ENCODE results near the gene DNAH8.
"Not testable (repeated sequence)": the region's sequence is repeated elsewhere in the genome, so short reads cannot be mapped to it uniquely, and the experiment has no call there.

Gene DNAH8, protein sequence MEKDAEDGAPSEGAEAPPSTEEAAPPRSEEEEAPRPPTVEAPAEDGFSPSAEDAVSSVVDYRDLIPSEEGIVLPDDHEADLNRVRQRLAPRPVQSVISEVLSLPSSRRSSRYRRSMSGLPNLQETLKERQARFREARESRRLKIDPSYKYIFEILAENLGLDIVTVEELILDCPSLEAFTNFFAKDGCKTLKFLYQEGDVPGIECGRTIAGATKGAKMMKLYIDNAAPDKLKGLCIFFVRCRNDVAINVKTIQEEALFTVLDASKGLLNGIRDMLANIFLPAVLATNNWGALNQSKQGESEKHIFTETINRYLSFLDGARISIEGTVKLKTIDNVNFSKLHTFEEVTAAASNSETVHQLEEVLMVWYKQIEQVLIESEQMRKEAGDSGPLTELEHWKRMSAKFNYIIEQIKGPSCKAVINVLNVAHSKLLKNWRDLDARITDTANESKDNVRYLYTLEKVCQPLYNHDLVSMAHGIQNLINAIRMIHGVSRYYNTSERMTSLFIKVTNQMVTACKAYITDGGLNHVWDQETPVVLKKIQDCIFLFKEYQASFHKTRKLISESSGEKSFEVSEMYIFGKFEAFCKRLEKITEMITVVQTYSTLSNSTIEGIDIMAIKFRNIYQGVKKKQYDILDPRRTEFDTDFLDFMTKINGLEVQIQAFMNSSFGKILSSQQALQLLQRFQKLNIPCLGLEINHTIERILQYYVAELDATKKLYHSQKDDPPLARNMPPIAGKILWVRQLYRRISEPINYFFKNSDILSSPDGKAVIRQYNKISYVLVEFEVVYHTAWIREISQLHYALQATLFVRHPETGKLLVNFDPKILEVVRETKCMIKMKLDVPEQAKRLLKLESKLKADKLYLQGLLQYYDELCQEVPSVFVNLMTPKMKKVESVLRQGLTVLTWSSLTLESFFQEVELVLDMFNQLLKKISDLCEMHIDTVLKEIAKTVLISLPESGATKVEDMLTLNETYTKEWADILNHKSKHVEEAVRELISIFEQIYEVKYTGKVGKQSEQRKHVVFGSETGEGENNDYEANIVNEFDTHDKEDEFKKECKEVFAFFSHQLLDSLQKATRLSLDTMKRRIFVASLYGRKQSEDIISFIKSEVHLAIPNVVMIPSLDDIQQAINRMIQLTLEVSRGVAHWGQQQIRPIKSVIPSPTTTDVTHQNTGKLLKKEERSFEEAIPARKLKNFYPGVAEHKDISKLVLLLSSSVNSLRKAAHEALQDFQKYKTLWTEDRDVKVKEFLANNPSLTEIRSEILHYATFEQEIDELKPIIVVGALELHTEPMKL (N-terminal part only)

DNA sequence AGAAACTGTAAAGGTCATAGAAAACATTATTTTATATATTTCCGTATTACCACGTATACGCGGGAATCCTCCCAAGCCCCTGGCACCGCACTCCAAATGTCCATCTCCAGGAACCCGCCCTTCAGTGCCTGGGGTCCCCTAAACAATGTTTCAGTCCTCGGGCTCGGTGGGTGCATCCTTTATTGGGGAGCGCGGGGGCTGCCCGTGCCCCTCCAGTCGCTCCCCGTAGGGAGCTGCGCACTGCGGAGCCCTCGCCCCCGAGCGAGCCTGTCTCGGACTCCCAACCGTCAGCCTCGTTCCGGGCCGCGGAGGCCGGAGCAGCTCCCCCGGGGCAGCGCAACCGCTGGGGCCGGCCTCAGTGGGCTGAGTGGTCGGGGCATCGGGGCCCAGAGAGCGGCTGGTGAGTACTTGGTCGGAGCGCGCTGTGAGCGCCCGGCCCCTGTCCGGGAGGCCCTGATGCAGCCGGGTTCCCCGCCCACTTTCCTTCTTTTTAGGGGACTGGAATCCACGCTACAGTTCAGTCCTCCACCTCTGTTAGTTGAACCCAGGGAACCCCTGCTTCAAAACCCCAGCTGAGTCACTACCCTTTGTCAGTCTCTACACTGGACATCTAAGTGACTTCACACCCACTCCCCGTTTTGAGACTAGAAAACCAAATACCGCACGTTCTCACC, at the start of gene DNAH8:
Gene DNAH8 (plus strand): TSS at position 296 of the 674 bp plus-strand sequence. CDS start 7,499 bp downstream, outside the sequence.
- DNase-seq, result no peak

DNA sequence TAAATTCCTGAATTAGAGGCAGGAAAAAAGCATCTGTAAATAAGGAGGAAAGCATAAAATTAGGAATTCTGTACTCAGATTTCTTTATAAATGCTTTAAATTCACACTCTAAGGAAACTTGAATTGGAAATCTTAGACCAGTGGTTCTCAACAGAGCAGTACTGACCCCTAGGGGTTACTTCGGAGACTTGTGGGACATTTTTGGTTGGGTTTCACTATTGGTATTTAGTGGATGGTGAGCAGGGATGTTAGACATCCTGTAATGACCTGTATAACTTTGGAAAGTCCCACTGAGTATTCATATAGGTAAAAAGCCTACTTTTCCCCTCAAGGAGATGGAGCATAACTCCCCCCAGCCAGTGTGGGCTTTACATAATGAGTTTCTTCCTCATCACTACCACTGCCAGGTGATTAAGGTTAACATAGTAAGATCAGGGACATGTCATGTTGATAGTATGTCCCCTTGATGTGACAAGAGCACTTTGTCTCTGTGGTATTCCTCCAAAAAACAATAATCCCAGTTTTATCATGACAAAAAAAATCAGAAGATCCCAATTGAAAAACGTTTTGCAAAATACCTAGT, 43.1 kb upstream of the DNAH8 start:
- no peak for DNase-seq

DNA sequence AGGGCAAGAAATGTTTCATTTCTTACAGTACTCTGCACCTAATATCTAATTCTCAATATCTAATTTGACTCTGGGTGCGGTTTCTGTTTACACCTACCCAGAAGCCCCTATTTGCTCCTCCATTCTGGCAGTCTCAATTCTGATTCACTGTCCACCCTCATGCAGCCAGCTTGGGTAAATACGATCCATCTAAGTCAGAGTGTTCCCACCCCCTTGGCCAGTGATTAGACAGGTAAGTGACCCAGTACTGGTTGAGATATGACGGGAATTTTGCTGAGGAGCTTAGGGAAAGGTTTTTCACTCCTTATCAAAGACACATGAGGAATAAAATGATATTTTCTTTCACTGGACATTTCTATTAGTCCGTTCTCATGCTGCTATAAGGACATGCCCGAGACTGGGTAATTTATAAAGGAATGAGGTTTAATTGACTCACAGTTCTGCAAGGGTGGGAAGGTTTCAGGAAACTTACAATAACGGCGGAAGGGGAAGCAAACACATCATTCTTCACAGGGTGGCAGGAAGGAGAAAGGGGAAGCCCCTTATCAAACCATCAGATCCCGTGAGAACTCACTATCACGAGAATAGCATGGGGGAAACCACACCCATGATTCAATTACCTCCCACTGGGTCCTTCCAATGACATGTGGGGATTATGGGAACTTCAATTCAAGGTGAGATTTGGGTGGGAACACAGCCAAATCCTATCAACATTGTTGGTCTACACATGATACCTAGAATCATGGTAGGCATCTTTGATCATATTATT, 41.5 kb upstream of the DNAH8 start:
- no peak for DNase-seq

DNA sequence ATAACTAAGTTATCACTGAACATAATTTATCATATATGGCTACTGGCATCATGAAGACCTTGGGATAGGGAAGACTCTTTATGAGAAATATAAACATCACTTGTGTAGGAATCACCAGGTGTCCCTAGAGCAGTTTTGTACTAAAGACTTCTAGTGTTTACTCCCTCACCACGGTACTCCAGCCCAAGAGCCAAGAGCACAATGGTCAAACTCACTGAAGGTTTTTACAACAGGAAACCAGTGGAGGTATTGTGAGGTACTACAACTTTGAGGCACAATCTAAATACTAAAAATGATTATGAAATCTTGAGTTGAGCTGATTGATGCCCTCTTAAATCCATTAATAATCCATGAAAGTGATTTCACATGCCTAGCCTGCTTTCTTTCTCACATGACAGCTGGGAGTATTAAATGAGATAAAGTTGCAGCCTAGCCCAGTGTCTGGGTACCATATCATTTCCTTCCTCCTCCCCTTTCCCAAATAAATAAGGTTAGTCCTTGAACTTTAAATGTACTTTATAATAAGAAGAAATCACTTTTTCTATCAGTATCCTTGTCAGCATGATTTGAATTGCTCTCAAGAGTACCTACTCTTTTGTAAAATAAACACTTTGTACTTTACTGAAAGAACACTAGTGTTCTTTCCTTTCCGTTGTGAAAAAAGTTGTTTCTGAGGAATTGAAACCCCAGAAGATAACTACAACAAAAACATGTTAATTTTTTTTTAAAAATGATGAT, 38.7 kb upstream of the DNAH8 start:
- DNase-seq, result no peak

DNA sequence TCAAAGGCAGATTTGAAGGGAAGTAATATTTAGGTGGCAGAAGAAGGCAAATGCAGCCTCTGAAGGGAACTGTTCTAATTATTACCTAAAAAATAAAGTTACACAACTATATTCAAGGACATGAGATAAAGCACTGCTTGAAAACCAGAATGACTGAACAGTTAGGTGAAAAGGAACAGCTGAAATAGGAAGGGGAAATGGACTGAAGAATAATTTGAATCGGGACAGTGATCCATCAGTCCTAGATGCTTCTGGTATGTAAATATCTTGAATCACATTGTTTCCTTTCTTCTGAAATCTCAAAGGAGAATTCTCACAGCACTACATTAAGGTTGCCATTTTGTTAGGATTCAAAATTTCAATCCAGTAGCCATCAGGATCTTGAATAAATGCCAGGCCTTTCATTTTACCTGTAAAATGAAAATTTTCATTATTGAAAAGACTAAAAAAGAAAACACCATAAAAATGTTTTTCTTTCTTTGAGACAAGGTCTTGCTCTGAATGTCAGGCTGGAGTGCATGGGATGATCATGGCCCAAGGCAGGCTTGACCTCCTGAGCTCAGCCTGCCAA, 38.1 kb upstream of the DNAH8 start:
- no peak for DNase-seq

DNA sequence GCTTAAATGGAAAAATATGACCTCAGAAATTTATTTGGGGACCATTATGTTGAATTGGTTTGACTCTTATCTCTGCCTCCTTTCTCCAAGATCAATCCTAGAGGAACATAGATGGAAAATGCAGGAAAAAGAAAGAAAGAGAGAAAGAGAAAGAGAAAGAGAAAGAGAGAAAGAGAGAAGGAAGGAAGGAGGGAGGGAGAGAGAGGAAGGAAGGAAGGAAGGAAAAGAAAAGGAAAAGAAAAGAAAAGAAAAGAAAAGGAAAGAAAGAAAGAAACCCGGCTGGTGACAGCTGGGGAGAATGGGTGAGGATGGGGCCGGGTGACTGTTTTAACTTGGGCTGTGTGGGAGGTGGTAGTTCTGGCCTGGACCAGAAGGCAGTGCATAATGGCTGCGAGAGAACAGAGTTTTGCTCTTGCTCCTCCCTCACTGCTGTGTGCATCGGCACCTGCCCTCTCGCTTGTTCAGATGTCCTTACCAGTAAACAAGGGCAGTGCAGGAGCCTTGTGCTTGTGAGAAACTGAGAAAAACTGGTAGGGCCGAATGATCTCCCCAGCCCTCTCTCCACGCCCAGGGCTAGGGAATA, 36.8 kb upstream of the DNAH8 start:
- DNase-seq, result no peak

DNA sequence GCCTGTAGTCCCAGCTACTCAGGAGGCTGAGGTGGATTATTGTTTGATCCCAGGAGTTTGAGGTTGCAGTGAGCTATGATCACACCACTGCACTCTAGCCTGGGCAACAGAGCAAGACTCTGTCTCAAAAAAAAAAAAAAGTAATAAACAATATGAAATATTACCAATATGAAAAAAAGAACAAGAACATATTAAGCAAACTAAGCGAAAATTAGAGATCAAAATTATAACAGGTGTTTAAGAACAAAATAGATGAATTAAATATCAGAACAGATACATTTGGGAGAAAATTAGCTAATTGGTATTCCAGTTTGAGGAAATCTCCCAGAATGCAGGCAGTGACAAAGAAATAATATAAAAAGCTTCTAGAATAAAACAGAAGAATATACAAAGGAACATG, 35.4 kb upstream of the DNAH8 start:
- DNase-seq, result no peak

DNA sequence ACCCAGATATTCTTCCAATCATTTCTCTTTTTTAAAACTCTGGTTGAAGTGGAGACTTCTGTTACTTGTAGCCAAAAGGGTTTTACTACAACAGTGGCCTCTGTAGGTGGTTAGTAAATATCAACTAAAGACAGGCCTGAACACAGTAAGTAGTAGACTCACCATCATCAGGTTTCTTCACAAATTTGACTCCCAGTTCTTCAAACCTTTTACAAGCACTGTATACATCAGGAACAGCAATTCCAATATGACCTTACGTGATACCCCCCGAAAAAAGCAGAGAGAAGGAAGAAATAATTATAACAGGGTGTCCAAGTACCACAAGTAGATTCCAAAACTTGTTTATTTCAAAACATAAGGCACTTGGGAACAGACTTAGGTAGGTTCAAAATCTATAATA, 33.3 kb upstream of the DNAH8 start:
- DNase-seq, result no peak

DNA sequence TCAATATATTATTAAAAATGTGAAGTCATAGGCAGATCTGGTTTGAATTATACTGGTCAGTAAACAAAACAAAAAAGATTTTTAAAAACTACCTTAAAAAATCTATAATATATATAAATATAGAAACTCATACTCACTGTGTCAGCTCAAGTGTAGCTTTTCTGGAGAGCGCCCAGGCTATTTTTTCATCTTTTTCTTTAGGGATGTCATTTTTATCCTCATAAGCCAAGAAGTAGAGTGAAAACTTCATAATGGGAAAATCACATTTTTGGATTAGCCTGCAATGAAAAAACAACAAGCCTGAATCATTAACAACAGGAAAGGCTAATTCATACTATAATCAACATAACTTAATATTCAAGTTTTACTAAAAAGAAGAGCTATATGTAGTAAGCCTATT, 30.9 kb upstream of the DNAH8 start:
- DNase-seq, result no peak

DNA sequence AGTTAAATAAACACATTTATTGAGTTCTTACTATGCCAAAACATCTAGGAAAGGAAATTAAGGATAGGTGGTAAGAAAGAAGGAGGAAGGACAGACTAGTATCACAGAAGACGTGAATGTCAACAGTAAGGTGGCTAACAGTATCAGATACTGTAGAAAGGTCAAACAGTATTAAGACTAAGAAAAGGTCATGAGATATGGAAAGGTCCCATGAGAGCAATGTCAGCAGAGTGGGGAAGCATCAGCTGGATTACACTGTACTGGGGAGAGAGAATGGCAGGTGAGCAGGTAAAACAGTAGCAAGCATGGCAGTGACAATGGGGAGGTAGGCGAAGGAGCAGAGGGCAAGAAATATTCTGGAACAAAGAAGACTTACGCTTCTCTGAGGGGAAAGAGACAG, 30.2 kb upstream of the DNAH8 start:
- no peak for DNase-seq

DNA sequence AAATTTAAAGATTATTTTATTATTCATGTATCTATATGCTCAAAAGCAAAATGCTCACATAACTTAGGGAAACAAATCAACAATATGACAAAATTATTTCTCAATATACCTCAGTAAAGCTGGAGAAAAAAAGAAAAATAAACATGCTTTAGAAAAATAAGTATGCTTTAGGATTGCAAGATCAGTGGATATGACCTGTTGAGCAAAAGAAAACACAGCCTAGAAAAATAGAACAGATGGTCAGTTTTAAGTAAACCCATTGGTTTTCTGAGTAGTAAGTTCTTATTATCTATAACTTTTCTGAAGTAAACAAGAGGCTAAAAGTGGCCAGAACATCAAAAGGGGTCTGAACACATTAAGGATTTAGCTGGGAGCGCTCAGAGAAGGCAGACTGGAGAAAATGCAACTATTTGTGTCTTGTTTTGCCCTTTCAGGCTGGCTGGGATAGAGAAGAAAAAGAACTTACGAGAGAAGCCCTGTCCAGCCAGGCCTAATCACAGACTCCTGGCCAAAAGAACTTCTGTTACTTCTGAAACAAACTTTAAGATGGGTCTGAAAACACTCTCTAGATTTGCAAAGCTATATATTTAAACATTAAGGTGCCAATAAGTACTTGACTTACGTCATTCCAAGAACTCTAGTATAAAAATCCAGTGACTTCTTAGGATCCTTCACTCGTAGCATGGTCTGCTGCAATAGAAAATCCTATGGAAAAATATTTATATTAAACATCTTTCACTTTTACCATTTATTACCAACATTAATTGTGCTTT, 28.7 kb upstream of the DNAH8 start:
- no peak for DNase-seq

DNA sequence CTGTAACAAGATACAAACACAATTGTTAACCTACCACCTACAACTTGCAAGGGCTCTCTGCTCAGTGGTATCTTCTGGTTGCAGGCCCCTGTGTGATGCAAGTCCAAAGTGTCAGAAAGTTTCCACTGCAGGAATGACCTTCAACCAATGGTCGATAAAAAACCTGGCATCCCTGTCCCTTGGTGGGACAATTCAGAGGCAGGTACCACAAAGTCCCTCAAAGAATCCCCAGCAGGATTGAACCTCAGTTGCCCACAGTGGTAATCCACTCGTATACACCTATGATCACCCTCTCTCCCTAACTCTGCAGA, 28.1 kb upstream of the DNAH8 start:
- DNase-seq, result no peak

DNA sequence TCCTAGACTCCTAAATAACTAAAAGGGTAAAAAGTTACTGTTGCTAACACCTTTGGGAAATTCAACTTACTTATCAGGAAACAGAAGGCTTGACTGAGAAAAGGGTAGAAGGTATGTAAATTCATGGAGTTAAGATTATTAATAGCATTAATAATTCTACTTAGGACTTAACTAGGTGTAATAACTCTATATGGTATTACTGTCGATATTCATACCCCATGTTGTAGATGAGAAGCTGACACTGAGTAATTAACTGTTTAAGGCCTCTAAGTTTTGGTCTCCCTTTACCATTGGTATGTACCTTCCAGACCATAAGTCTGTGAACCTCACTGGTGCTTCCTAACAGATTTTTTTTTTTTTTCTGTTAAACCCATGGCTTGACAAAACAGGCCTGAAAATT, 27.6 kb upstream of the DNAH8 start:
- DNase-seq, result no peak

DNA sequence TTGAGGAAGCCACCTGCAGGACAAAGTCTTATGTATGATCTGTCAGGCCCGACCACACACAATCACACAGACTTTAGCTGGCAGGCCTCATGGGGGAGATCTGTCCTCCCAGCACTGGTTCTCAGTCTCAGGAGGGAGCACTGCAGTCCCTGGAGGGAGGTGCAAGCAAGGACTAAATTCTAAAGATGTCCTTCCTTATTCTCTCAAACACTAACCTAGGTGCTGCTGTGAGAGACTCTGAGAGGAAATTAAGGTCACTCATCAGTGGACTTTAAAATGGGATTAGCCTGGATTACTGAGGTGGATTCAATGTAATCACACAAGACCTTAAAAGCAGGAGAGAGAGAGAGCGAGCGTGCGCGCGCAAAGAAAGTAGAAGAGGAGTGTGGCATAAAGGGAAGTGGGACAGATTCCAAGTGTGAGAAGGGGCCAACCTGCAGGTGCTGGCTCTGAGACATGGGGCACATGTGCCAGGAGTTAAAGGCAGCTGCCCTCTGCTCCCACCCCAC, 26.5 kb upstream of the DNAH8 start:
- DNase-seq, result no peak

DNA sequence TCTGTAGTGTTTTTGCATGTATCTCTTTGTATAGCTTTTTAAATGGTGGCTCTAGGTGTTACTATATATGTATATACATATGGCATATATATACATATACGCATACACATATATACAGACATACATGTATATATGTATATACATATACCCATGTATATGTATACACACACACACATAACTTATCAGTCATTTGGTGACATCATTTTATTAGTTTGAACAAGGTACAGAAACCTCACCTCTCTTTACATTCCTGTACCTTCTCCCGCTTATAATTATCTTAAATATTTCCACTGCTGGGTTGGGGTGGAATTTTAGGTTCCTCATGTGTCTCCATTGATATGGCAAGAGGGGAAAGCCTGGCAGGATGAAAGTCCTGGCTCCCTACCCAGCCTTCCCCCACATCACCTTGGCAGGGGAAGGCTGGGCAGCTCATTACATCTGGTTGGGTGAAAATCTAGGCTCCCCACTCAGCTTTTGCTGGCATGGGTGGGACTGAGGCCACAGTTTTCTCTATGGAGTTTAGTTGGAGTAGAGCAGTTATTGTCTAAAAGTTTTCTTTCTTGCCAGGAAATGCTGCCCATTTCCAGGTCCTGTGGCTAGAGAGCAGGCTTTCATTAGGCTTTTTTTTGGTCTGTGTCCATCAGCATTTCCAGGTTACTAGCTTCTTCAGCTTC, 19.7 kb upstream of the DNAH8 start:
- no peak for DNase-seq

DNA sequence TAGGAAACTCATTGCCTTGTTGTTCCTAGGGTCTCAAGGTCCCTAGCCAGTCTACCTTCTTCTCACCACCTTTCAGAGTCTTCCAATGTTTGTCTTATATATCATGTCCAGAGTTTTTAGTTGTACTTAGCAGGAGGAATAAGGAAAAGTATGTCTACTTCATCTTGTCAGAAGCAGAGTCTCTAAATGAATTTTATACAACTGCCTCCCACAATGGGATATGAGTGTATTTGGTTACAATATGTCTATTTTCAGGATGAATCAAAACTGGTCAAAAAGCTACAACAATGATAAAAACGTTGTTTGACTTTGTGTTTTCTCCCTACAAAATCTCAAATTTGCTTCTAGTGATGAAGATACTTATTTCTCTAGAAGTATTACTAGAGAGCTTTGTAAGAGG, 19.2 kb upstream of the DNAH8 start:
- DNase-seq, result no peak

DNA sequence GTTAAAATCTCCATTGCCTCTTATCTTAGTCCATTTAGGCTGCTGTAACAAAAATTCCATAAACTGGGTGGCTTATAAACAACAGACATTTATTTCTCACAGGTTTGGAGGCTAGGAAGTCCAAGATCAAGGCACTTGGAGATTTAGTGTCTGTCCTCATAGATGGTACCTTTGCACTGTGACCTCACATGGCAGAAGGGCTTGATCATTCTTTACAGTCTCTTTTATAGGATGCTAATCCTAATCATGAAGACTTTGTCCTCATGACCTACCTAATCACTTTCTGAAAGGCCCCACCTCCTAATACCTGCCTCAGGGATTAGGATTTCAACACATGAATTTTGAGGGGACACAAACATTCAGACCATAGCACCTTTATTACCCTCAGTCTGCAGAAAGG, 18.8 kb upstream of the DNAH8 start:
- DNase-seq, result no peak

DNA sequence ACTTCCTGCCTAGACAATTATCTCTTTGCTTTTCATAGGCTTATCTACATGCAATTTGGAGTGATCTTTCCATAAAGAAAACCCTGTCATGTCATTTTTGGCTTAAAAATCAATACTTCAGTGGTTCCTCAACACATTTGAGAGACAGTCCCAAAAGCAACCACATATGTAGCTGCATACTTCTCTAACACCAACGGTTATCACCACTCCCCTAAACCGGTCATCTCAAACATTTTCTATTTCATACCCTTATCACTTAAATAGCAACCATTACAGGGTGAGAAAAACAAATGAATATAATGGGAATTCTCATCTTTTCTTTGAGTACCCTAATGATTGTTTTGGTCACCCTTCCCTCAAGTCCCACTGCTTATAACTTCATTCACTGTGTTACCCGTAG, 17.3 kb upstream of the DNAH8 start:
- no peak for DNase-seq

DNA sequence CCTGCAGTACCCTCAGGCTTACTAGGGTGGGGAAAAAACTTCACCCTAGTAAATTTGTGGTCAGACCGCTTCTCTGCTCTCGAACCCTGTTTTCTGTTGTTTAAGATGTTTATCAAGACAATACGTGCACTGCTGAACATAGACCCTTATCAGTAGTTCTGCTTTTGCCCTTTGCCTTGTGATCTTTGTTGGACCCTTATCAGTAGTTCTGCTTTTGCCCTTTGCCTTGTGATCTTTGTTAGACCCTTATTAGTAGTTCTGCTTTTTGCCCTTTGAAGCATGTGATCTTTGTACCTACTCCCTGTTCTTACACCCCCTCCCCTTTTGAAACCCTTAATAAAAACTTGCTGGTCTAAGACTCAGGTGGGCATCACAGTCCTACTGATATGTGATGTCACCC, 15.4 kb upstream of the DNAH8 start:
- not testable (repeated sequence) for DNase-seq
